GM12892 (cell line): ENCODE measurements around the gene MRE11.

ENCODE experiments used
- POLR2A ChIP-seq: IDR thresholded peaks from 2 replicates; pipeline ENCODE4 v1.6.1; 2011; ENCODE audit warnings: low read depth, low read length, control low read depth
- POLR2AphosphoS5 ChIP-seq: IDR thresholded peaks from 2 replicates; pipeline ENCODE4 v1.6.1; 2011; ENCODE audit warnings: low read depth, low read length, control low read depth
- TAF1 ChIP-seq: IDR thresholded peaks from 2 replicates; pipeline ENCODE4 v1.6.1; 2011; ENCODE audit warnings: low read depth, mild to moderate bottlenecking, control low read depth, low read length, borderline replicate concordance

GRCh38 chr11:94418123-94418765 lies 75.4 kb downstream of the MRE11 start:
- TF ChIP-seq POLR2A (no peak), POLR2AphosphoS5 (no peak), TAF1 (no peak)
